DOHH2 (cell line): ENCODE results near the gene F12.
A peak's percentile ranks its signal among the peaks of the same experiment; 100 is the strongest.

Experiments
- EZH2phosphoT487 ChIP-seq: fragments of 200-600 bp; sonication (generic); IDR thresholded peaks from 2 replicates; pipeline ENCODE4 v1.6.1; 2017; ENCODE audit warnings: borderline replicate concordance, mild to moderate bottlenecking, antibody characterized with exemption, low read length, moderate library complexity, mixed read lengths
- TF ChIP-seq, protein P1 (sequence below): fragments of 200-600 bp; sonication (generic); IDR thresholded peaks from one replicate; pipeline ENCODE4 v1.5.1; 2014; ENCODE audit warnings: antibody characterized with exemption, mild to moderate bottlenecking, low read depth, low read length; ENCODE audit not compliant: poor library complexity, severe bottlenecking

DNA sequence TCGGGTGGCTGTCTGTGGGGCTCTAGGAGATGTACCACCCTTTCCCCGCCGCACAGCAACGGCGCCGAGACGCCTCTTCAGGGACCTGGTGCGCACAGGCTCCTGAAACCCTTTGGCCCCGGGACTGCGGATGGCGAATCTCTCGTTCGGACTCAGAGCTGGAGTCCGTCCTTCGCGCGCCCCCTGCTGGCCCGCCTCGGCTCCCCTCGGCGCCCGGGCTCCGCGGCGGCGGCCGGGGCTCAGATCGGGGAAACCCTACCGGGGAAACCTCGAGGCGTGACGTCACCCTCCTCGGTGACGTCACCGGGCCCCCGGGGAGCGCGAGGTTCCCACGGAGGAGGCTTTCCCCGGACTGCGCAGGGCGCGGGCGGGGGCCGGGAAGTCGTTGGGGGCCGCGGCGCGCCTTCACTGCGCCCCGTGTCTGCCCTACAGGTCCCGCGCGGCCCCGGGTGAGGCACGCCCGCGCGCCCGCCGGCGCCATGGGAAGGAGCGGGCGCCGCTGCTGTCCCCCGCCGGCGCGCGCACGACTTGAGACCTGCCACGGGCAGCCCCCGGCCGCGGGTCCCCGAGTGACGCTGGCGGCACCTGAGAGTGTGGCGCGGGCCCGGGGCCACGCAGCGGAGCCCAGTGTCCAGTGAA is 45.2 kb upstream of the F12 start:
- TF ChIP-seq, protein P1, sequence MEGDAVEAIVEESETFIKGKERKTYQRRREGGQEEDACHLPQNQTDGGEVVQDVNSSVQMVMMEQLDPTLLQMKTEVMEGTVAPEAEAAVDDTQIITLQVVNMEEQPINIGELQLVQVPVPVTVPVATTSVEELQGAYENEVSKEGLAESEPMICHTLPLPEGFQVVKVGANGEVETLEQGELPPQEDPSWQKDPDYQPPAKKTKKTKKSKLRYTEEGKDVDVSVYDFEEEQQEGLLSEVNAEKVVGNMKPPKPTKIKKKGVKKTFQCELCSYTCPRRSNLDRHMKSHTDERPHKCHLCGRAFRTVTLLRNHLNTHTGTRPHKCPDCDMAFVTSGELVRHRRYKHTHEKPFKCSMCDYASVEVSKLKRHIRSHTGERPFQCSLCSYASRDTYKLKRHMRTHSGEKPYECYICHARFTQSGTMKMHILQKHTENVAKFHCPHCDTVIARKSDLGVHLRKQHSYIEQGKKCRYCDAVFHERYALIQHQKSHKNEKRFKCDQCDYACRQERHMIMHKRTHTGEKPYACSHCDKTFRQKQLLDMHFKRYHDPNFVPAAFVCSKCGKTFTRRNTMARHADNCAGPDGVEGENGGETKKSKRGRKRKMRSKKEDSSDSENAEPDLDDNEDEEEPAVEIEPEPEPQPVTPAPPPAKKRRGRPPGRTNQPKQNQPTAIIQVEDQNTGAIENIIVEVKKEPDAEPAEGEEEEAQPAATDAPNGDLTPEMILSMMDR, result peak; percentile 75
- no peak for TF ChIP-seq EZH2phosphoT487
